NK-92 (cell line): ENCODE data around the gene DENND1A.

ENCODE experiments used
- DNase-seq: peaks from one replicate; lab custom pipeline; 2025; ENCODE audit not compliant: unreplicated experiment; lab: John Stamatoyannopoulos, UW

Gene DENND1A

GRCh38 chr9:123689701-123690428 is 240.1 kb downstream of the DENND1A start:
- no peak for DNase-seq

GRCh38 chr9:123687246-123687751 is 242.6 kb downstream of the DENND1A start:
- no peak for DNase-seq

- no peak for DNase-seq
Observed at GRCh38 chr9:123686829-123687192, 243.1 kb downstream of the DENND1A start.

- no peak for DNase-seq
Observed at GRCh38 chr9:123686131-123686828, 243.6 kb downstream of the DENND1A start.

- DNase-seq: no peak
Observed at GRCh38 chr9:123685489-123686083, 244.3 kb downstream of the DENND1A start.

GRCh38 chr9:123684393-123685149 is 245.4 kb downstream of the DENND1A start:
- DNase-seq: no peak

- no peak for DNase-seq
Observed at GRCh38 chr9:123682746-123683145, 247.2 kb downstream of the DENND1A start.

GRCh38 chr9:123680352-123680751 is 249.6 kb downstream of the DENND1A start:
- DNase-seq: no peak

GRCh38 chr9:123679330-123679987 is 250.5 kb downstream of the DENND1A start:
- DNase-seq: no peak

GRCh38 chr9:123678878-123679329 is 251.0 kb downstream of the DENND1A start:
- no peak for DNase-seq

- no peak for DNase-seq
Observed at GRCh38 chr9:123678038-123678877, 251.7 kb downstream of the DENND1A start.

GRCh38 chr9:123676869-123677268 is 253.1 kb downstream of the DENND1A start:
- no peak for DNase-seq

- no peak for DNase-seq
Observed at GRCh38 chr9:123669346-123669745, 260.6 kb downstream of the DENND1A start.

GRCh38 chr9:123663529-123663928 is 266.4 kb downstream of the DENND1A start:
- no peak for DNase-seq

- DNase-seq: no peak
Observed at GRCh38 chr9:123662057-123662776, 267.7 kb downstream of the DENND1A start.

GRCh38 chr9:123660691-123661466 is 269.0 kb downstream of the DENND1A start:
- no peak for DNase-seq

GRCh38 chr9:123659358-123659757 is 270.6 kb downstream of the DENND1A start:
- no peak for DNase-seq

- no peak for DNase-seq
Observed at GRCh38 chr9:123658792-123659191, 271.1 kb downstream of the DENND1A start.
